Activated naive CD4-positive, alpha-beta T cell treated with Interleukin-2 at 50 U/mL for 16 hours (primary cell): Measurements from ENCODE around the gene SPAG6.
A peak's percentile ranks its signal among the peaks of the same experiment; 100 is the strongest.

Experiments
- DNase-seq: peaks from one replicate; pipeline ENCODE4 v3.0.0-alpha.2; 2020

Gene SPAG6

DNA sequence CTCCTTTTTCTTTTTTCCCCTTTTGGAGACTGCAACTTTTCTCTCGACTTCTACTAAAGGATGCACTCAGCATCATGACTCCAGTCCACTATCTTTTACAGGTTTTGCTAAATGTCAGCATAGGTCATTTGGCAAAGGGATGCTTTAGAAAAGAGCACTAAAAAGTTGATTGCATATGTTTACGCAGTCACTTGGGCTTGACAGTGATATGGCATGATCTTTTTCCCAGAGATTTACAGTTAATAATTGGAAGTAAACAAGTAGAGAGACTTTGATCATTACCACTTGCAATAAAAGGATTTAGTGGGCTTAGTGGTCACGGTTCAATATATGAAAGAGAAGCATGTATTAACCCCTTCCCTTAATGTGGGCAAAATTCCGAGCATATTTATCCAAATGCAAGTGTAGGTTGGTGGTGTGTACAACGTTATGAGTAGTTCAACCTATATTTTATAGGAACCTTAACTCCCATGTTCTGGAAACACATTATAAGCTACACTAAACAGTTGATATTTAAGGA, 22.6 kb upstream of the SPAG6 start:
- DNase-seq = no peak

- no peak for DNase-seq
Observed at GRCh38 chr10:22323538-22324305, 21.6 kb upstream of the SPAG6 start.

DNA sequence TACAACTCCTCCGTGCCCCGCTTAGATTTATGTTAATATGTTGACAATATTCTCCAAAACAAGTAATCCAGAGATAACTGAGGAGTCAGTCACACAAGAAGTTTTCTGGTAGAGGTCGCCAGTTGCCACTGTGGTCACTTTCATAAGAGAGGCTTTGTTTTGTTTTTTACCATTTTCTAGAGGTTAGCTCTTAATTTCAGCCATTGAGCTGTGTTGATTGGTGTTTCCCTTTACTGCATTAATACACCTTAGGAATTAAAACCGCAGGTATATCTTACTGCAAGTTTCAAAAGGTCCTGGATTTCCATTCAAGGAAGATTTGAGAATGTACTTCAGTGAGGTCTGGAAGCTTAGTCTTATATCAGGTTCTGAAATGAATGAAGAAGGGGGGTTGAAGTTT, 20.9 kb upstream of the SPAG6 start:
- no peak for DNase-seq

DNA sequence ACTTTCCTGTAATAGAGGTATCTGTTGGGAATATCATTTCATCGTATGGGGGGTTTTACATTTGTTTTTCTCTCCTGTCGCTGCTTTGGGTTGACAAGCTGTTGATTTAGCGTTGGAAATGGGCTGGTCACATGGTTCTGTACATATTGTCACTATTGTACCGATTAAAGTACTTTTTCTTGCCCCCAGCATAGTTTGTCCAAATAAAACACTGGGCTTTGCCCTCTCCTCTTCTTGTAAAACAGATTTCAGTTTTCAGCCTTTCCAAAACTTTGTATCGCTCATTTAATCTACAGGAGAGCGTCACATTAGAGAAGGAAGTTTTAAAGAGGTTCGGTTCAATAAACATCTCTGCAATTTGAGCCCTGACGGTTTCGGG, 20.4 kb upstream of the SPAG6 start:
- DNase-seq = no peak

DNA sequence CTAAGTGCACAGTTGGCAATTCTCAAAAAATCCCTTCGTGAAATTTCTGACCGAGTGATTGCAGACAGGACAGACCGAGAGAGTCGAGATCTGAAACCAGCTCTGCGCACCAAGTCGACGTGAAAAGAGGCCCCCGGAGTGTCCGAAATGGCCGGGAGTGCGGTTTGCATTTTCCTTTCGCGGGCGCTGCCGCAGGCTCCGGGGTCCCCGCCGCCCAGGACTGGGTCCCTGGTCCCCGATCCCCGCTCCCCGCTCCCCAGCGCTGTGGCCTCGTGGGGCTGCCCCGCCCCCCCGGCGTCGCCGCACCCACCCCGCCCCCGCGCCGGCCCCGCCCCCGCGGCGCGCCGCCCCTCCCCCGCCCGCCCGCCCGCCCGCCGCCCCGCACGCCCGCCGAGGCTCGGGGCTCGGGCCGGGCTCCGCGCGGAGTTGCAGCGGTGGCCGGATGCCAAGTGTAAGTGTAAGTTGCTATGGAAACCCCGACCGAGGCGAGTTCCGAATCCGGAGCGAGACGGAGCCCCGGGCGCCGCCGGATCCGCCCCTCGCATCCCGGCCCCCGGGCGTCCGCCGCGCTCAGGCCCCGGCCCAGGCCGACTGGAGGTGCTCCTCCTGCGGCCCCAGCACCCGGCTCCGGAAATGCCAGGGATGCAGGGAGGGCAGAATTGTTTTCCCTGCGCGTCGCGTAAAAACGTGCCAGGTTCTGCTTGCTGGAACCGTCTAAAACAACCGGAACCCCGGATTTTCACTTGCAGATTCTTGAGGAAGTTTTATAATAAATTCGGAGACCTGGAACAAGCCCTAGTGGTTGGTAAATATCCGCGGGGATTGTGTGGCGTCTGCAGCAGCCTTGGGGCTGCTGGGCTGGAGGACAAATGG, 19.8 kb upstream of the SPAG6 start:
- DNase-seq = peak; percentile 71

- no peak for DNase-seq
Observed at GRCh38 chr10:22326145-22326702, 19.1 kb upstream of the SPAG6 start.

DNA sequence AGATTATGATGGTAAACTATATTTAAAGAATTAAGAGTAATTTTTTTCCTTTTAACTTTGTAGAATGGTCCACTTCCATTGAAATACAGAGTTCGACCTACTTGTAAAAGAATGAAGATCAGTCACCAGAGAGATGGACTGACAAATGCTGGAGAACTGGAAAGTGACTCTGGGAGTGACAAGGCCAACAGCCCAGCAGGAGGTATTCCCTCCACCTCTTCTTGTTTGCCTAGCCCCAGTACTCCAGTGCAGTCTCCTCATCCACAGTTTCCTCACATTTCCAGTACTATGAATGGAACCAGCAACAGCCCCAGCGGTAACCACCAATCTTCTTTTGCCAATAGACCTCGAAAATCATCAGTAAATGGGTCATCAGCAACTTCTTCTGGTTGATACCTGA, 16.1 kb upstream of the SPAG6 start:
- no peak for DNase-seq

GRCh38 chr10:22332116-22332692, 13.1 kb upstream of the SPAG6 start:
- no peak for DNase-seq

GRCh38 chr10:22333167-22333974, 11.9 kb upstream of the SPAG6 start:
- no peak for DNase-seq

DNA sequence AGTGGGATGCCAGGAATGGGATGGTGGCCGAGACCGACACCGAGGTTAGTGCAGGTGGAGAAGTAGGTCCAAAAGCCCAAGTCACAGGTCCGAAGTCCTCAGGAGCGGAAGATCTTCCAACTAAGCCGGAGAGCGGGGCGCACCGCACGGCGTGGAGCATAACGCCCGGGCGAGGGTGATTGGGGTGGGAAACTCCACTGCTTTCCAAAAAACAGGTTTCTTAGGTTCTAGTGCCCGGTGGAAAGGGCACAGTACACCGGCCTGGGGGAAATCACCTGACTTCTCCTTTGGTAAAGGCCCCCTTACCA, 11.4 kb upstream of the SPAG6 start:
- DNase-seq = no peak

DNA sequence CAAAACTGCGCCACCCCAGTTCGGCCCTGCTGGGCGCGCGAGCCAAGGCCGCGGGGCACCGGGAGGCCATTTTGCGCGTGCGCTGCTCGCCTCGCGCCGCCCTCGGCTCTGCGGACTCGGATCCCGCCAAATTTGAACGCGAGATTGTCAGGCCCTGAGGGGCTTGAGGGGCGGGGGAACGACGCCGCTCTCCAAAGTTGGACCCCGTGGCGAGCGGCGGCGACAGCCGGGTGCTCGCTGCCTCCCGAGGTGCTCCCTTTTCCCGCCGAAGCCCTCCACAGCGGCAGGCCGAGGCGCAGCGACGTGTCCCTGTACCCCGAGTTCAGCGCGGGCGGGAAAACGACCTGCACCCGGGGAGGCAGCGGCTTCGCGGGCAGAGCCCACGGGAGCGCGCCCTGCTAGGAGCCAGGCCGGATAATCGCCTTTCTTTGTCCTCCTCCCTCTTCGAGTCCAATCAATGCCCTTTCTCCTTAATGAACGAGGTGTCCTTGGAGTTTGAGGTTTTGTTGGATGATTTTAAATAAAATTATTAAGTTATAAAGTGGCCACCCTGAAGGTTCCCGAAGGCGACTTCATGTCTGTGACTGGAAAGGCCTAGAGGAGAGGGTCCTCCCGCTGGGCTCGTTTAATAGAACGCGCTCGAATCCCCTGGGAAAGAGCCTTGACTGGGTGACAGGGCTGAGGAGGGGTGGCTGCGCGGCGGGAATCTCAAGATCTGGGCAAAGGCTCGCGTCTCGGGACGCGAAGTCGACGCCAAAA, 10.7 kb upstream of the SPAG6 start:
- no peak for DNase-seq

DNA sequence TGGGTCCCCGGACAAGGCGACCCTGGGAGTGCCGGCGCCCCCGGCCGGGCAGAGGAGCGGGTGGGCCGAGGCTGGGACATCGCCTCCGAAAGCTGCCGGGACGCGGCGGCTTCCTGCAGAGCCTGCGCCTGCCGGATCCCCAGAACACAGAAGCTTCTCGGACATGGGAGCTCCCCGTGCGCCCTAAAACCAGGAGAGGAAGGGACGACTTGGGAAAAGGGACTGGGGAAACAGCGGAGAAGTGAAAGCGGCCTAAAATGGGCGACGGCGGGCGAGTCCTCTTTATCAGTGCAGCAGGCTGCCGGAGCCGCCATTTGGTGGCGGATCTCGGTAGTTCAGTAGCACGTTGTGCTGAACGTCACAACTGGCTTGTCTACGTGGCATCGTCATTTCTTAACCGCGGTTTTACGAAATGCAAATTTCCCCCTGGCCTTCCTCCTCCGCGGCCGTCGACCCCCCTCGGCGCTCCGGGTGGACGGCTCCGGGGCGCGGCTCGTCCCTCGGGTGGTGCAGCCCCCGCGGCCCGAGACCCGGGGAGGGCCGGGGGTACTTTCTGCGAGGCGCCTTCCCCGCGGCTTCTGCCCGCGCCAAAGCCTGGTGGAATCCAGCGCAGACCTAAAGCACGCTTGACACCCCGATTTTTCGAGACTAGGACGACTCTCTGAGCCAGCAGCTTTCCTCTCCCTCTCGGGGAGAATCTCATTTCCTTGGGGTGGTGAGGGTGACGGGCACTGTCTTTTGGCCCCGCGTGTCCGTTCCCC, 9.9 kb upstream of the SPAG6 start:
- DNase-seq = peak; percentile 73

GRCh38 chr10:22338185-22338900, 7.0 kb upstream of the SPAG6 start:
- DNase-seq = no peak

DNA sequence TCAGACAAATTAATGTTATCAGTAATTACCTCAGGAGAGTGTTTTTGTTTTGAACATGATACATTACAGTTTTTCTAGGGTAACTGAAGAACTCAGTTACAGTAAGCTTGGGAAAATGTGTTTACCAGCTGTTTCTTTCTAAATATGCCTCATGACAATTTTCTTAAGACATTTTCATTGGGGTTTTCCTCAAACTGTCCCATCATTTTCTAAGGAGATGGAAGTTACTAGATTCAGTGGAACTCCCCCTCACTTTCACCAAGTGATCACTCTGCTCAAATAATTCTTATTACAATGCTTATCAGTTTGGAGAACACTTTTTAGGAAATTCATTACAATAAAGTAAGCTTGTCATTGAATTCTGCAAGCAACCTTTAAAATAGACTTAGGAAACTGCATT, 6.4 kb upstream of the SPAG6 start:
- no peak for DNase-seq

GRCh38 chr10:22339761-22340328, 5.5 kb upstream of the SPAG6 start:
- no peak for DNase-seq

DNA sequence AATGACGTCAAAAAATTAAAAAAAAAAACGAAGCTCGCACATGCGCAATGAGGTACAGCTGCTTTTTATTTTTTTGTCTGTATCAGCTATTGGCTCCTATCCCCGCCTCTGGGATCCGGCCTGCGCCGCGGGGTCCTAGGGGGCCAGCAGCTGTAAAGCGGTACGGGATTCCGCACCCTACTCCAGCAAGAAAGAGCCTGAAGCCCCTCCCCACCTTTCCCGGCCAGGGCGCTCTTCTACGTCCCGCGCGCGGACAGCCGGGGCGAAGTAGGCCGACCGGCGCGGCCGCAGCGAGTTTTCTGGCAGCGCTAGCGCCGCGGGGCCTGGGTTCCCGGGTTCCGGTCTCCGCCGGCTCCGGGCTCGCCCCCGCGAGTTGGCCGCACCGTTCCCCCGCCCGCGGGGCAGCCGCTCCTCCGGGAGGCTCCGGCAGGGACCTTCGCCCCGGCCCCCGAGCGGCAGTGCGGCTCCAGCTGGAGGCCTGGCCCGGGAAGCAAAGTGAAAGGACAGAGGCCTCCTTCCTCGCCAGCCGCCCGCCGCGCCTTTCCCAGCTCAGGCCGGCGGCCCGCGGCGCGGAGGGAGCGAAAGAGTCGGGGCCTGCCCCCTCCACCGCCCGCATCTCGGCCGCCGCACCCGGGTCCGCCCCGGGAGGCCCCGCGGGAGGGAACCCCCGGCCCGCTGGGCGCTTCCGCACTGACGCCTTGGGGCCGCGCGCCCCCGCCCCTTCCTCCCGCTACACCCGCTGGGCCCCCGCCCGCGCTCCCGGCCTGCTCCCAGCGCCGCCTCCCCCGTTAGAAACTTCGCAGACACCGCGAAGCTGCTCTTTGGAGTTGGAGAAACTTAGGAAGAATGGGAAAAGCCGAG, 4.7 kb upstream of the SPAG6 start:
- peak; percentile 62 for DNase-seq

DNA sequence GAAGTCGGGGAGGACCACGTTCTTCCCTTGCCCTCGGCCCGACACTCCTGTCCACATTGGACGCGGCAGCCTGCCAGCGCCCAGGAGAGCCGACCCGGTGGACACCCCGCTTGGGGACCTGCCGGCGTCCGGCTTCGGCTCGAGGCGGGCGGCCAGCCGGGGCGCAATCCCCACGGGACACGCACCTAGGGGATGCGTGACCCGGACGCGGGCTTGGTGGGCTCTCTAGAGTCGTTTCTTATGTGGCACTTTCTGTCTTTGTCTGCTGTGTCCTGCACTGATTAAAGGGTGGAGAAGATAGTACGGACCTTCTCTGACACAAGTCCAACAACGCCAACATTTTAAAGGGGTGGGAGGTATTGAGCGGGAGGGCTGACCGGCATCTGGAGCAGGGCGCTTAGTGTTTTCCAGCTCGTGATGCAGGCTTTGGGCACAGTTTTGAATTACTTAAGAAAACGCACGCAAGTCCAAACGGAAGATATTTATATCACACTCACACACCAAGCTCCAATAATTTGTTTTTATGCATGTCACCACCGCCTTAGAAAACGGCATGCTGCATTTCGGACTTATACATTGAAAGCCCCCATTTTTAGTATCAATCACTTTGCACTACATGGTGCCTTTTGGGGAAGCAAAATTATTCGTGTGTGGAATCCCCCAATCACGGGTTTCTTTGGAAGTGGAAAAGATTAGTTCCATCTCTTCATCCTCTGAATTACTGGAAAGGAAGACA, 3.9 kb upstream of the SPAG6 start:
- no peak for DNase-seq

GRCh38 chr10:22341926-22342196, 3.4 kb upstream of the SPAG6 start:
- no peak for DNase-seq

DNA sequence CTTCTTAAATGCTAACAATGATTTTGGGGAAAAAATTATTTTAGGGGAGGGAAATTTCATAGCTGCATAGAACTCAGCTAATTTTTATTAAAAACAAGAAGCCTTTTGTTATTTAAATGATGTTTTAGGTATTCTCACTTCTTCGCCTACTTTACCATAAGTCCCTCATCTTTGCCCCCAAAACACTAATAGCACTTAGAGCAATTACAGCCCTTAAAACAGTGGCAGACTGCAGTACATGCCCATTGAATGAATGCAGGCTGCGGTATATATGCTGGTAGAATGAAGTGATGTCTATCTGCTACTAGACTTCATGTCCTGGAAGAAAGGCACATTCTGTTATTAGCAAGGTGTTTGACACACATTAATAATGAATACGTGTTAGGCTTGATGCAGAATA, 2.9 kb upstream of the SPAG6 start:
- no peak for DNase-seq
